ENCODE data around the gene TRAPPC12. TPM values are rescaled to one million over a fixed set of nuclear protein-coding genes. Genes with fewer than 3 reads are reported as not detected.
"Not testable (repeated sequence)": the region's sequence is repeated elsewhere in the genome, so short reads cannot be mapped to it uniquely, and the experiment has no call there.

Gene TRAPPC12
- total RNA-seq, 4 donors from 2014 or later, result 36.6 to 57.4 (median 53.1) TPM

DNA sequence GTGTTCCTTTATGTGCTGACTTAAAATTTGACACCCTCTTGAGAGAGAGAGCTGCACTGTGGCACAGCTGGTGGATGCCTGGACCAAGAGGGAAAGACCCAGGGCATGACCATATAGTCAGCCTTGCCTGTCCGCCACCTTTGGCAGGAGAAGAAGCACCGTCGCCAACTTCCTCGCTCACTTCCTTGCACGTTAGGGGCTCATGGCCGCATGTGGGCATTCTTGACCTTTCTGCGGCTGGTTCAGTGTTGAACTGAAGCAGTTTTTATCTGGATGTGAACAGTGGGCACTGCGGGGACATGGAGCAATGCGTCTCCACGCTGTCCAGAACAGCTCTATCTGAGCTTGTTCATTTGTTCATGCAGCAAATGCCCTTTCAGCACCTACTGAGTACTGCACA lies 66.9 kb downstream of the TRAPPC12 start:
- no peak overlapping the region for H3K4me3 ChIP-seq
- H3K9me3 ChIP-seq, result no peaks in the 10 kb centered on the region
- intact Hi-C loops (cut with DNase I; ENCODE audit: low total_unique reads) (no loop called here), in situ Hi-C loops (cut with MboI; ENCODE audit: low sequenced_read_pairs in 4 of 4) (no loop called here)
- ATAC-seq, result no peak
- no peak for DNase-seq
- peaks cover 0 to 13% of the 10 kb centered on the region in 2 donors for H3K4me1 ChIP-seq
- H3K27me3 ChIP-seq, result no peaks in the 10 kb centered on the region
- H3K36me3 ChIP-seq, result peaks cover 0 to 28% of the 10 kb centered on the region in 2 donors
- TF ChIP-seq, protein P1, sequence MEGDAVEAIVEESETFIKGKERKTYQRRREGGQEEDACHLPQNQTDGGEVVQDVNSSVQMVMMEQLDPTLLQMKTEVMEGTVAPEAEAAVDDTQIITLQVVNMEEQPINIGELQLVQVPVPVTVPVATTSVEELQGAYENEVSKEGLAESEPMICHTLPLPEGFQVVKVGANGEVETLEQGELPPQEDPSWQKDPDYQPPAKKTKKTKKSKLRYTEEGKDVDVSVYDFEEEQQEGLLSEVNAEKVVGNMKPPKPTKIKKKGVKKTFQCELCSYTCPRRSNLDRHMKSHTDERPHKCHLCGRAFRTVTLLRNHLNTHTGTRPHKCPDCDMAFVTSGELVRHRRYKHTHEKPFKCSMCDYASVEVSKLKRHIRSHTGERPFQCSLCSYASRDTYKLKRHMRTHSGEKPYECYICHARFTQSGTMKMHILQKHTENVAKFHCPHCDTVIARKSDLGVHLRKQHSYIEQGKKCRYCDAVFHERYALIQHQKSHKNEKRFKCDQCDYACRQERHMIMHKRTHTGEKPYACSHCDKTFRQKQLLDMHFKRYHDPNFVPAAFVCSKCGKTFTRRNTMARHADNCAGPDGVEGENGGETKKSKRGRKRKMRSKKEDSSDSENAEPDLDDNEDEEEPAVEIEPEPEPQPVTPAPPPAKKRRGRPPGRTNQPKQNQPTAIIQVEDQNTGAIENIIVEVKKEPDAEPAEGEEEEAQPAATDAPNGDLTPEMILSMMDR (IDR thresholded peaks at IDR 0.05 in 4 of 5, conservative IDR thresholded peaks at IDR 0.05 in 1 of 5), result no peak
- TF ChIP-seq POLR2A (IDR thresholded peaks at IDR 0.05), result no peak
- H3K27ac ChIP-seq, result no peak overlapping the region

DNA sequence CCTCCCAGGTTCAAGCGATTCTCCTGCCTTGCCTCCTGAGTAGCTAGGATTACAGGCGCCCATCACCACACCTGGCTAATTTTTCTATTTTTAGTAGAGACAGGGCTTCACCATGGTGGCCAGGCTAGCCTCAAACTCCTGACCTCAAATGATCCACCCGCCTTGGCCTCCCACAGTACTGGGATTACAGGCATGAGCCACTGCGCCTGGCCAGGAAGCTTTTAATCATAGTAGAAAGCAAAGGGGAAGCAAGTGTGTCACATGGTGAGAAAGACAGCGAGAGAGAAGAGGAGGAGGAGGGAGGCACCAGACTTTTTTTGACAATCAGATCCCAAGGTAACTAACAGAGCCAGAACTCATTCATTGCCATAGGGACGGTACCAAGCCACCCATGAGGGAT lies 67.7 kb downstream of the TRAPPC12 start:
- H3K36me3 ChIP-seq, result peaks cover 0 to 28% of the 10 kb centered on the region in 2 donors
- not testable (repeated sequence) for ATAC-seq

DNA sequence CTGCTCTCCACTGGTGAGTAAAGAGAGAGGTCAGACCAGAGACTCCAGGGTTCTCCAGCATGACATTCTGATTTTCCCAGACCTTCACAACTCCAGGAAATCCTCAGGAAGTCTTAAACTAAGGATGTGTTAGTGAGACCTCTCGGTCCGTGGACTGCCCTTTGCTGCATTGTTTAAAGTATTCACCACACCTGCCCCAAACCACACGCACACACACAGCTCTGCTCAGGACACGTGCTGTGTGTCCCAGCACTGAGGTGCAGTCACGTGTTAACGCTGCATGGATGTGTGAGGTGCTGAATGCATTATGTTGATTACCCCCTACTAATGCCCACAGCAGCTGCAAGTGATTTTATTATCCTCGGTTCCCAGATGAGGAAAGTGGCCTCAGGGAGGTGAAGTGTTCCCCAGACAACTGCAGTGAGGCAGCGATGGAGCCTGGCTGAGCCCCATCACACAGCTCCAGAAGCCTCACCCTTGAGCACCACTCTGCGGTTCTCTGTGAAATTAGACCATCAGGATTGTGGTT lies 68.4 kb downstream of the TRAPPC12 start:
- H3K36me3 ChIP-seq, result peaks cover 0 to 28% of the 10 kb centered on the region in 2 donors
- no peaks in the 10 kb centered on the region for H3K9me3 ChIP-seq
- intact Hi-C loops (cut with DNase I; ENCODE audit: low total_unique reads), result no loop called here
- no peak overlapping the region for H3K4me3 ChIP-seq
- DNase-seq (no peak), ATAC-seq (peak in 1 of 2 donors; percentile 24)
- in situ Hi-C loops (cut with MboI; ENCODE audit: low sequenced_read_pairs in 4 of 4), result no loop called here
- TF ChIP-seq POLR2A (IDR thresholded peaks at IDR 0.05), result no peak
- TF ChIP-seq, protein P1 (IDR thresholded peaks at IDR 0.05 in 4 of 5, conservative IDR thresholded peaks at IDR 0.05 in 1 of 5), result no peak
- H3K4me1 ChIP-seq, result peaks cover 0 to 13% of the 10 kb centered on the region in 2 donors
- no peaks in the 10 kb centered on the region for H3K27me3 ChIP-seq
- H3K27ac ChIP-seq, result no peak overlapping the region

More for the DNA sequence above, 67.7 kb downstream of the TRAPPC12 start:
- H3K9me3 ChIP-seq; H3K27me3 ChIP-seq; H3K4me3 ChIP-seq; in situ Hi-C loops (cut with MboI; ENCODE audit: low sequenced_read_pairs in 4 of 4); DNase-seq; H3K27ac ChIP-seq; intact Hi-C loops (cut with DNase I; ENCODE audit: low total_unique reads): not testable (repeated sequence)
- peaks cover 0 to 13% of the 10 kb centered on the region in 2 donors for H3K4me1 ChIP-seq

DNA sequence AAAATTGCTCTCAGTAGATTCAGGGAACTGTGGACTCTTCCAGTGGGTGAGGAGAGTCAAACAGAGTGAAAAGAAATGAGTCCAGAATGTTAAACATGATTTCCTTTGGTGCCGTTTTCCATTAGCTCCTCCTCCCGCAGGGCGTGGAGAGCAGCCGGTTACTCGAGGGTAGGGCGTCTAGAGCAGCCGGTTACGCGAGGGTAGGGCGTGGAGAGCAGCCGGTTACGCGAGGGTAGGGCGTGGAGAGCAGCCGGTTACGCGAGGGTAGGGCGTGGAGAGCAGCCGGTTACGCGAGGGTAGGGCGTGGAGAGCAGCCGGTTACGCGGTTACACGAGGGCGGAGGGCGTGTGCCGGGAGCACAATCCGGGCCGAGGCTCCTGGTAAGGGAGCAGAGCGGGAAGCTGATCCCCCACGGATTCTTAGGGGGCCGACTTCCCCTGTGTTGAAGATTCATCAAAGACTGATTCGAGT lies 69.0 kb downstream of the TRAPPC12 start:
- H3K9me3 ChIP-seq; H3K4me3 ChIP-seq; DNase-seq; H3K27me3 ChIP-seq; in situ Hi-C loops (cut with MboI; ENCODE audit: low sequenced_read_pairs in 4 of 4); intact Hi-C loops (cut with DNase I; ENCODE audit: low total_unique reads); H3K27ac ChIP-seq: not testable (repeated sequence)
- Histone ChIP-seq H3K4me1 (peaks cover 0 to 13% of the 10 kb centered on the region in 2 donors), H3K36me3 (peaks cover 0 to 27% of the 10 kb centered on the region in 2 donors)
- peak in 1 of 2 donors; percentile 15 for ATAC-seq

DNA sequence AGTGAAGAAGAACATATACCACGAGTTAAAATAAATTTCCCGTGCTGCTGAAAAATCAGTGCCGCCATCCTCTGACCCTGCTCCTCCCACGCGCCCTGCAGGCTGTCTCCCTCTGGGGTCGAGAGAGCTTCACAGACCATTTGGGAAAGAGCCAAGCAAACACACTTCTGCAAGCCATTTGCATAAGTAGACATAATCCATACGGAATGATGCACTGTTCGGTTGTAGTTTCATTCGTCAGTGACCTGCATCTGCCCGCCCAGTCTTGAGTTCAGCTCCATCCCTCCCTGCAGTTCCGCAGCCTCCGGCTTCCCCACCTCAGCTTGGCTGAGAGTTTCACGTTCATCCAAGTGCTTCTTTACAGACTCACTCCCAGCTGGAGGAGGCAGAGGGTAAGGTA lies 69.6 kb downstream of the TRAPPC12 start:
- Histone ChIP-seq H3K4me3 (no peak overlapping the region), H3K27me3 (no peaks in the 10 kb centered on the region), H3K9me3 (no peaks in the 10 kb centered on the region), H3K27ac (no peak overlapping the region), H3K36me3 (peaks cover 0 to 21% of the 10 kb centered on the region in 2 donors), H3K4me1 (peaks cover 0 to 13% of the 10 kb centered on the region in 2 donors)
- DNase-seq (no peak), ATAC-seq (no peak)
- in situ Hi-C loops (cut with MboI; ENCODE audit: low sequenced_read_pairs in 4 of 4), result no loop called here
- no peak for TF ChIP-seq POLR2A (IDR thresholded peaks at IDR 0.05)
- intact Hi-C loops (cut with DNase I; ENCODE audit: low total_unique reads), result no loop called here

DNA sequence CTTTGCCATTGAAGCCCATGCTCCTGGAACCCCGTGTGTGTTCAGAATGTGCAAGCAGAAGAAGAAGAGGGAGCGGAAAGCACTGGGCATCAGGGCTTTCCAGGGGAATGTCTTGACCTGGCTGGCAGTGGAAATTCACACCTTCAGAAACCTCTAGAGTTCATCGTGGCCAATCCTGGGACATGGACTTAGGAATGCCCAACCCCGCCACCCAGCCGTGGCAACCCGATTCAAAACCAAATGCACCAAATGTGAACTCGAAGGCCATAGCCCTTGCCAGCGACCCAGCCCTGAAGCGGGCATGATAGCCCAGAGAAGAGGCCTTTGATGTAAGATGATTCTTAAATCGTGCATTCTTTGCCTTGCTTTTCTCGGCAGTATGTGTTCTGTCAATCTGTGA lies 70.4 kb downstream of the TRAPPC12 start:
- Histone ChIP-seq H3K4me1 (peaks cover 0 to 13% of the 10 kb centered on the region in 2 donors), H3K36me3 (peaks cover 0 to 16% of the 10 kb centered on the region in 2 donors)

More for the DNA sequence above, 70.4 kb downstream of the TRAPPC12 start:
- intact Hi-C loops (cut with DNase I; ENCODE audit: low total_unique reads), result no loop called here
- H3K9me3 ChIP-seq, result no peaks in the 10 kb centered on the region
- DNase-seq (no peak), ATAC-seq (no peak)
- H3K27ac ChIP-seq, result peak overlapping the region in 2 of 4 donors; percentile 3 to 14
- in situ Hi-C loops (cut with MboI; ENCODE audit: low sequenced_read_pairs in 4 of 4), result no loop called here
- TF ChIP-seq, protein P1 (IDR thresholded peaks at IDR 0.05 in 4 of 5, conservative IDR thresholded peaks at IDR 0.05 in 1 of 5), result no peak
- TF ChIP-seq POLR2A (IDR thresholded peaks at IDR 0.05), result no peak
- no peaks in the 10 kb centered on the region for H3K27me3 ChIP-seq
- no peak overlapping the region for H3K4me3 ChIP-seq
